Fibroblast of skin of left biceps (primary cell): ENCODE data around the gene VWF.

ENCODE experiments used
- DNase-seq, 2 experiments: peaks; one replicate each; pipeline ENCODE4 v3.0.0-alpha.2; 2013; ENCODE audit warnings: low read depth in 2 of 2

VWF gene

DNA sequence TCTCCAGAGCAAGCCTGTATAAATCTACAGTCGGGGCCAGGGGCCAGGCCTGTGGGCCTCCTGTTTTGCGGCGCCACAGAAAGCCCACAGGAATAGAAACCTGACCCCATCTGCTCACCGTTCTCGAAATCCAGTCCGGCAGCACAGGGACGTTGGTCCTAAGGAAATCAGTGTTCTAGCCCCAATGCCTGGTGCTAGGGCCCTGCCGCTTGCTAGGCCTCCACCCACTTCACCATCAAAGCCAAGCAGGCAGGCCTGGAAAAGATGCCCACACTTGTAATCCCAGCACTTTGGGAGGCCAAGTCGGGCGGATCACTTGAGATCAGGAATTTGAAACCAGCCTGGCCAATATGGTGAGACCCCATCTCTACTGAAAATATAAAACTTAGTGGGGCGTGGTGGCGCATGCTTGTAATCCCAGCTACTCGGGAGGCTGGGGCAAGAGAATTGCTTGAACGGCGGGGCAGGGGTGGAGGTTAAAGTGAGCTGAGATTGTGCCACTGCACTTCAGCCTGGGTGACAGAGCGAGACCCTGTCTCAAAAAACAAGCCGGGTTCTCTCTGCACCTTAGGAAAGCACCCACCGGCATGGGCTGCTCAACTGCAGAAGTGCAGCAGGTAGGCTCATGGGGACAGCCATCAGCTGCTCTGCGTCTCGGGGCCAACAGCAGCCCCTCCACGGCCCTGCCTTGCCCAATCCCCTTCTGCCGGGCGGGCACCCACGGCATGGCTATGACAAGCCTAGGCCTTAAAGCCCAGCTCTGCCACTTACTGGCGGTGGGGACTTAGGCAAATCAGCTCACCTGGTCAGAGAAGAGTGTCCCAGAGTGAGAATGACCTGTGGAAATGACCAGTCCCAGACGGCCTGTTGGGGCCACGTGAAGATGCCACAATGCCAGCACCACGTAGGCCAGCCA lies 47.4 kb downstream of the VWF start:
- no peak for DNase-seq

DNA sequence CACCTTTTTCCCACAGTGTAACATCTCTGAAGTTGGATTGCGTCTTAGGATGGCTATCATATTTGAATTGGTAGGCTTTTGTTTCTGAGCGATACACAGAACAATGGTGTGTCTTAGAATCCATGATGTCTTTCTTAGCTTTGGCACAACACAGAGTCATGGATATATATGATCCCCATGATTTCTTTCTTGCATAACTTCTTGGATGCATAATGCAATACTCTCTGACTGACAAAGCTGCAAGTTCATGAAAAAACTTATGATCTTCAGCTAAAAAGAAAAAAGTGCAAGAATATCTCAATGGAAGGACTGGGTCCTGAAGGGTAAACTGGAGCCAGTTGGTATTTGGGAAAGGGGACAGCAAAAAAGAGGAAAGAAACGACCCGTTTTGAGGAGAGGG lies 48.1 kb downstream of the VWF start:
- no peak for DNase-seq

- DNase-seq: no peak
Observed at GRCh38 chr12:6074979-6075585, 49.4 kb downstream of the VWF start.

- no peak for DNase-seq
Observed at GRCh38 chr12:6074427-6074826, 50.0 kb downstream of the VWF start.

GRCh38 chr12:6073426-6073825 lies 51.0 kb downstream of the VWF start:
- no peak for DNase-seq

DNA sequence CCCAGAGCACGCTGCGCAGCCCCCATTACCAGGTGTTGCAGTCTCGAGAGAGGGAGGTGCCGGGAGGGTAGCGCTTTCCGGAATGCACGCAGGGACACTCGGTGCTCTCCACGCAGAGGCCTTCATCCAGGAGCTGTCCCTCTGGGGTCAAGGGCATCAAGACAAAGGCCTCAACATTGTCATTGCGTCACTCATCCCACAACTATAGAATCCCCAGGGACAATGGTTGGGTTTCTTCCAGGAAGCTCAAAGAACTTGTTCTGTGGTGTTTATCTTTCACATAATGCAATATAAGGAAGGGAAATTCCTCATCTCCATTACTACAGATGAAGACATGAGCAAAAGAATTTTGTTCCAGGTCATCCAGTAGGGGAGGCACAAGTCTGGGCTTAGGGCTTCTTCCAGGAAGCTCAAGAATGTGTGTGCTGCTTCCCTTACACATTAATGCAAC lies 52.1 kb downstream of the VWF start:
- DNase-seq: peak; percentile 63 to 68

GRCh38 chr12:6071589-6071988 lies 52.9 kb downstream of the VWF start:
- no peak for DNase-seq

DNA sequence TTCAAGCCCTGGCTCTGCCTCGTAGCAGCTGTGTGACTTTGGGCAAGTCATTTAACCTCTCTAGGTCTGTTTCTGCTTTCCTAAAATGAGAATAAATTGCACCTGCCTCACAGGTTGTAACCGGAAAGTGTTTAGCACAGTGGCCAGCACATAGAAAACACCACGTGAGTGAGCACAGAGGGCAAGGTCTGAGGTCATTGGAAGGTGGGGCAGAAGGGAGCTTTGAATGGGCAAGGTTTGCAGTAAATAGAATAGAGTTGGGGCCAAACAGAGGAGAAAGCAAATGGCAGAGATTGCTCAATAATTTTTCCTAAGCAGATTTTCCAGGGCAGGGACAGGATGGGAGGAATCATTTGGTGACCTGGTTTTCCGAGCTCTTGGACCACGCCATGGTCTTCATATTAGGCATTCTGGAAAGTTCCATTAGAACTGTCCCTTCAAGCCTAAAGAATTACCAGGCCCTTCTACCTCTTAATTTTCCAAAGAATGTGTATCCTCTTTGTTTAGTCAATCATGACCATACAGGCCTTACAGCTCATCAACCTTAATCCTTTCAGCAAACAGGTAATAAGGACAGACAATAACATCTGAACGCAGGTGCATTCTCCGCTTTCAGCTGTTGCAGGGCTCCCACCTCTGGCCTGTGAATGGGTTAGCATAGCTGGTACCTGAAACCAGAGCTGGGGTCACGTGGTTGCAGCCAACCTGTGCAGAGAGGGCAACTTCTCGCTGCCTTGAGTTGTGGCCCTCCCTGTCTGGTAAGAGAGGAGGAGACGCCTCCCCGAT lies 53.8 kb downstream of the VWF start:
- DNase-seq: no peak

GRCh38 chr12:6069437-6070093 lies 54.9 kb downstream of the VWF start:
- peak; percentile 96 to 97 for DNase-seq

DNA sequence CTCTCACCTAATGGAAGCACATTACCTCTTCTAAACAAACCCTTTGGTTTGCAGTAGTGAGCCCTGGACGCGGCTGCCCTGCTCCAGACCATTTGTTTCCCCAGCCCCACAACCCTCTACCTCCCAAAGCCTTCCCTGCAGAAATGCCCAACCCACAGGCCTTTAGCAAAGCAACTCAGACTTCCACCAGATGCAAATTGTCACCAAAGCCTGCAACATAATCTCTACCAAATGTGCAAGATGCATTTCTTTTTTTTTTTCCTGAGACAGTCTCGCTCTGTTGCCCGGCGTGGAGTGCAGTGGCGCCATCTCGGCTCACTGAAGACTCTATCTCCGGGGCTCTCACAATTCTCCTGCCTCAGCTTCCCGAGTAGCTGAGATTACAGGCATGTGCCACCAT lies 56.2 kb downstream of the VWF start:
- DNase-seq: no peak

DNA sequence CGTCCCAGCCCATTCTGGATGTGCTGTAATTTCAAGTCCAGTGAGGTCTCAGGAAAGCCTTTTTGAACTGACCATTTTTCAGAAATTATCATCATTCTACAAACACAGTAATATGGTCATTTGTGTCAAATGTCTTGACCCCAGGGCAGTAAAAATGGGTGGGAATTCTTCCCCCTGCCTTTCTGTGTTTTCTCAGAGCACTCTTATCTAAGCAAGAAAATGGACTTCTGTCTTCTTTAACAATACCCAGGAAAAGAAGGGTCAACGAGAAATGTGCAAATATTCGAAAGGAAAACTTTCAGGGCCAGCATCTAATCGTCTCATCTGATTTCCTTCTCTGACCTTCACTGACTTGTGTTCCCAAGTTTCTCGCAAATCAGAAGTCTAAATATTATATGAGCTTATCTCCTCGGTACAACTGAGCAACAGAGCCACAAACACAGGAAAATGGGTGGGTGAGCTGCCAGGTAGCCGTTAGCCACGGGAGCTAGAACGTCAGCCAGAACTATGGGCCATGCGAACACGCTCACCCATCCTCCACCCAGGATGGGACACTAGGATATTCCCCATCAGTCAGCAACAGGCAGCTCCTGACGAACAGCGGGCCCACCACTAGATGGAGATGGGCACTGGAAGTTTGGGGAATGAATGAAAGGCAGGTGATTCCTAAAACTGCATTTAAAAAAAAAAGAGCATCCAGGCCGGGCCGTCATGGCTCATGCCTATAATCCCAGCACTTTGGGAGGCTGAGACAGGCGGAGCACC lies 57.1 kb downstream of the VWF start:
- DNase-seq: no peak

- no peak for DNase-seq
Observed at GRCh38 chr12:6066651-6067050, 57.8 kb downstream of the VWF start.

- DNase-seq: no peak
Observed at GRCh38 chr12:6065863-6066199, 58.6 kb downstream of the VWF start.

GRCh38 chr12:6065131-6065862 lies 59.2 kb downstream of the VWF start:
- no peak for DNase-seq

DNA sequence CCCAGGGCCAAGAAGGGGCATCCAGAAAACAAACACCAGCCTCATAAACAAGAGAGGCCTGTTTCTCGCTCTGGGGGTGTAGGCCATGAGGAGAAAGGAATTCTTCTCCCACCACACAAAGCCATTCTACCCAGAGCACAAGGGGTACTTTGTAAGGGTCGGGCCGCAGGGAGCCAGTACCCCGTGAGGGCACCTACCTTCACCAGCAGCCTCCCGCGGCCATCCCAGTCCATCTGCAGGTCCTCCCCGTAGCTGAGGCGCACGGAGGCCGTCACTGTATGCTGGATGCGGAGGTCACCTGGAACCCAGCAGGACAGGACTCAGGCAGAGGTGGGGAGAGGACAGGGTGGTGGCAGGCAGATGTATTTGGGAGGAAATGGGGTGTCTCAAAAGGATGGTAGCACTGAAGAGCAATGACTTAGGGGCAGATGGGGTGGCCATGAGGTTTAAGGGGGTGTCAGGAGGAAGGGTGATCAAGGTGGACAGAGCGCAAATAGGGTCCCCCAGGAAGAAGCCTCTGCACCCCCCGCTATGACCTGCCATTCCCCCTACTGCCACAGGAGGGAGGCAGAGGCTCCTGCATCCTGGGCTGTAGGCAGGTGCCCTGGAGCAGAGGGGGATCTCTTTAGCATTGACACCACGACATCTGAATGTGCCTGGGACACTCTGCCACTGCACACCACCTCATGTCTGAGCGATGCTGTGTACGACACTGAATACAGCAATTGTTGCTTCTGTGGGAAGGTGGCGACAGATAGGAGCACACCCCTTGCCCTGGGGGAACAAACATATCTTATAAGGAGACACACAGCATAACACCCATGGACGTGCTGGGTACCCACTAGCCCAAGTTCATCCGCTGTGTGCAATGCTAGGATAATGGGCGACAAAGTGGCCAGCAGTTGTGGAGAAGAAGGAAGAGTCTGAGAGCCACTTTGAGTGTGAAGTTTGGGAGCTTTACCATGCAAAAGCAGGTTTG lies 61.4 kb downstream of the VWF start:
- no peak for DNase-seq

DNA sequence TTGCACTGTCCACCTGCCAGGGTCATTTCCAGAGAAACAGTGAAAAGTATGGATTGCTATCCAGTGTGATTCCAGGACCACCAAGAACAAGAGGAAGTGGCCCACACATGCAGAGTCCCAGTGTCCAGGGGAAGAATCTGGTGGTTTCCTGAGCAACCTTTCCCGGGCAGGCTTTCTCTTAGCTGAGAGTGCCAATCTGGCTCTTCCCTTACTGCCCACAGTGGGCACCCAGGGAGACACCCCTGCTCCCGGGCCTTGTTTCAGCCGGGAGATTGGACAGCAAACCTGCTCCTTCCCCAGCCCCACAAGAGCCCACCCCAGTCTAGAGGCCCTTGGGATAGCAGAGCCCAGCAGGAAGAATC lies 62.1 kb downstream of the VWF start:
- DNase-seq: no peak

DNA sequence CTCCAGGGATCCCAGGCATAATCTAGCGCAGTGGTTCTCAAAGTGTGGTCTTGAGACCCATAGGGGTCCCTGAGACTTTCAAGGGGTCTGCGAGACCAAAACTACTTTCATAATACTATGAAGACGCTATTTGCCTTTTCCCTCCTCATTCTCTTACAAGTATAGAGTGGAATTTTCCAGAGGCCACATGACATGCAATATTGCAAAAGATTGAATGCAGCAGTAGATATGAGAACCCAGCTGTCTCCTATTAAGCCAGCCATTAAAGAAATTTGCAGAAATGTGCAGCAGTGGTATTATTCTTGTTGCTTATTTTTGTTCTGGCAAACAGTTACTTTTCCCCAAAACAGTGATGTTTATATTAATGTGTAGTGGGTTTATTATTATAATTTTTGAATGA lies 62.8 kb downstream of the VWF start:
- DNase-seq: no peak

GRCh38 chr12:6059860-6060565 lies 64.5 kb downstream of the VWF start:
- no peak for DNase-seq

- DNase-seq: no peak
Observed at GRCh38 chr12:6059221-6059620, 65.2 kb downstream of the VWF start.
